HG03432 (cell line): ENCODE results near the gene RFXANK.
"Not testable (repeated sequence)": the region's sequence is repeated elsewhere in the genome, so short reads cannot be mapped to it uniquely, and the experiment has no call there.

Experiments
- ATAC-seq: cut with Tn5 transposase; IDR thresholded peaks from one replicate; pipeline ENCODE4 v1.9.1; 2021; ENCODE audit warnings: mild to moderate bottlenecking, moderate library complexity; ENCODE audit not compliant: unreplicated experiment

RFXANK gene

DNA sequence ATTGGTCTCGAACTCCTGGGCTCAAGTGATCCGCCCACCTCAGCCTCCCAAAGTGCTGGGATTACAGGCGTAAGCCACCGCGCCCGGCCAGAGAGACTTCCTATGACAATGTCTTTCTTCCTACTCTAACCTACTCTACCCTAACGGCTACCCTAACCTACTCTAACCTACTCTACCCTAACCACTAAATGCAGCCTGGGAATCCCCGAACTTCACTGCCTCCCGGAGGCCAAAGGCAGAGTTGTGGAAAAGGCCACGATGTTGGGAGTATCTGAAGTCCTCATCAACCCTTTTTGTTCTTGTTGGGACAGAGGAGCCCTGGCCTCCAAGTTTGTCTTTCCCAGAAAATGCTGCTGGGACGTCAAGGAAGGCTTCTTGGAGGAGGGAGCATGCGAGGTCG, 12.1 kb downstream of the RFXANK start:
- ATAC-seq: no peak

GRCh38 chr19:19205416-19206410, 13.7 kb downstream of the RFXANK start:
- no peak for ATAC-seq

DNA sequence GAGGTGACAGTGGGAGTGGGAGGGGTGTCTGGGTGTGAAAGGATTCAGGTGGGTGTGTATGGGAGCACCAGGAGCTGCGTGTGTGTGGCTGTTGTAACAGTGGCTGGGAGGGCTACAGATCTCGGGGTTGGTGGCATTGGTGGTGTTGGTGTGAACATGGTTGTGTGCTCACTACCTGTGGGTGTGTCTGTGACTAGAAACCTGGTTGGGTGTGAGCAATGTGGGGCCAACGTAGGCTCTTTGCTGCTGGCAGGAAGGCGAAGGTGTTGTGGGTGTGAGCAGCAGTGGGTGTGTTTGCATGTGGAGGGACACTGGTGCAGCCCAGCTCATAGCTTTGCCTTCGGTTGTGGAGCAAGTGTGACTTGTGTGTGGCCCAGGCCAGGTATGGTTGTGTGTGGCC, 14.9 kb downstream of the RFXANK start:
- no peak for ATAC-seq

DNA sequence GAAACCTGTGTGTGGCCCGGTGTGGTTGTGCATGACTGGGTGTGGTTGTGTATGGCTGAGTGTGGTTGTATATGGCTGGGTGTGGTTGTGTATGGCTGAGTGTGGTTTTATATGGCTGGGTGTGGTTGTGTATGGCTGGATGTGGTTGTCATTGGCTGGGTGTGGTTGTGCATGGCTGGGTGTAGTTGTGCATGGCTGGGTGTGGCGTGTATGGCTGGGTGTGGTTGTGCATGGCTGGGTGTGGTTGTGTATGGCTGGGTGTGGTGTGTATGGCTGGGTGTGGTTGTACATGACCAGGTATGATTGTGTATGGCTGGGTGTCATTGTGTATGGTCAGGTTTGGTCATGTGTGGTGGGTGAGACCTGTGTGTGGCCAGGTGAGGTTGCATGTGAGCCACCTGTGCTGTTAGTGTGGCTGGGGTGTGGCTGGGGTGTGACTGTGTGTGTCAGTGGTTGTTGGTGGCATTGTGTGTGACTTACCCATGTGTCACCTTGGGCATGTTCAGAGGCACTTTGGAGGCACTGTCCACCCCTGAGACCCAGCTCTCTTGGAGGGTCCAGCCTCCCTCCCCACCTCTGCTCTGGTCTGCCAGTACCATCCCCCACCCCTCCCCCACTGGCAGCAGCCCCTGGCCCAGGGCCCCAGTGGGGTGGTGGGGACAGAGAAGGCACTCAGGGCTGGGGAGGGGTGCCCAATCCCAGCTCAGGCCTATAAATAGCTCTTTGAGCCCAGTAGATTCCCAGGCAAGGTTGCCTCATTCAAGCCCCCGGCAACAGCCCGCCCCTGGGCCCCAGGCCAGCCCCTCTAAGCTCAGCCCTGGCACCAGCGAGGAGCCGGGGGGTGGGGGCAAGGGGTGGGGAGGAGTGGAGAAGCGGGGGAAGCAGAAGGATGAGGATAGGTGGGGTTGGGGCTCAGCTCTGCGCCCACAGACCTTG, 15.8 kb downstream of the RFXANK start:
- ATAC-seq: no peak

- no peak for ATAC-seq
Observed at GRCh38 chr19:19209372-19209771, 17.3 kb downstream of the RFXANK start.

- no peak for ATAC-seq
Observed at GRCh38 chr19:19211499-19212420, 19.7 kb downstream of the RFXANK start, which contains the start of gene NCAN. Gene NCAN, plus strand, starts transcription at chr19:19211958. Its CDS starts 4,996 bp downstream, at chr19:19216954.

DNA sequence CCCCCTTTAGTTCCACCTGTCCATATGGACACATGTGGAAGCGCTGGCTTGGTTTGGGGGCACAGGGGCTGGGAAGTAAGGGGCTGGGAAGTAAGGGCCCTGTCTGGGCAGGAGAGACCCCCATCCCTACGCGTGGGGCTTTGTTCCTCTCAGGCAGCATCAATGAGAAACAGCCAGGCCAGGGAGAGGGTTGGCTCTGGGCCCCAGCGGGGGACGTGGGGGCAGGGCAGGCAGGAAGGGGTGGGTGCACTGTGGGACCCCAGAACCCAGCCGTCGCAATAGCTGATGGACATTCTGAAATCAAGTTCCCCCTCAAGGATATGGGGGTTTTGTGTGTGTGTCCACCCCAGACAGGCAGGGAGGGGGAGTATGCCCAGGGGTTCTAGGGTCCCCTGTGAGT, 20.9 kb downstream of the RFXANK start:
- ATAC-seq: no peak

DNA sequence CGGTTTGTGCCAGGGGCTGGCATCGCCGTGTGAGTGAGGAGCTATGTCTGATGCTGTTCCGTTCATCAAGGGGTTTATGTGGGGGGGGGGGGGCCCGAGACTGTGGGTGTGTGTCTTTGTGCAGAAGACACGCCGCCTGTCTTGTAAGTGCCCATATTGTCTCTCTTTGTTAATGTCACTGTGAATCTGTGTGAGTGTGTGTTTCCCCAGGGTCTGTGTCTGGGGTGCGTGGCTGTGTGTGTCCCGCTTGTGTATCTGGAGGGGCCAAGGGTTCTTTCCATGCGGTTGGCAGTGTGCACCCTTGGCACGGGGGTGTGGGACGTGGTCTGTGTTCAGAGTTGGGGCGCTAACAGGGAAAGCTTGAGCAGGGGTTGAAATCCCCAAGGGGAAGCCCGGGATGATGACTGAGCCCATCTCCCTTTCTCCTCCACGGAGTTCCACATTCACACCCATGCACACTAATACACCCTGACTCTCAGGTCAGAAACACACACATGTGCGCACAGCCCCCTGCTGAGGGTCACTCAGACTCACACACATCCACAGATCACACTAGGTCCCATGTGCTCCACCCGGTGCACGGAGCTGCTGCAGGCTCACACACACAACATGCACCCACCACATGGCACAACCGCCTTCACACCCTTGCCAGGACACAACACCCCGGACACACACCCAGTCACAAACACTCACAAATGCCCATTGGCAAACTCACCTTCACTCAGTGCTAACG, 21.5 kb downstream of the RFXANK start:
- ATAC-seq: no peak

DNA sequence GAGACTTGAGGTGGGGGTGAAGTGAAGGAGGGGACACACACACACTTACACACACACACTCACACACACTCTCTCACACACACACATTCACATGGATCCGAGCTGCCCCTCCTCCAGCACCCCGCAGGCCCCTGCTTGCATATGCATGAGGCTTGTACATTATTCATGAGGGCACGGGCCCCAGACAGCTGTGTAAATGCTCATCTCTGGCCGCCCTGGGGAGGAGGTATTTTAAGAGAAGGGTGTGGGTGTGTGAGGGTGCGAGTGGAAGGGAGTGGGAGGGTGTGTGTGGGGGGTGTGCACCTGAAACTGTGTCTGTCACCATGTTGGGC, 22.1 kb downstream of the RFXANK start:
- ATAC-seq: no peak

GRCh38 chr19:19214892-19215291, 22.8 kb downstream of the RFXANK start:
- no peak for ATAC-seq

GRCh38 chr19:19215792-19216191, 23.7 kb downstream of the RFXANK start:
- ATAC-seq: no peak

DNA sequence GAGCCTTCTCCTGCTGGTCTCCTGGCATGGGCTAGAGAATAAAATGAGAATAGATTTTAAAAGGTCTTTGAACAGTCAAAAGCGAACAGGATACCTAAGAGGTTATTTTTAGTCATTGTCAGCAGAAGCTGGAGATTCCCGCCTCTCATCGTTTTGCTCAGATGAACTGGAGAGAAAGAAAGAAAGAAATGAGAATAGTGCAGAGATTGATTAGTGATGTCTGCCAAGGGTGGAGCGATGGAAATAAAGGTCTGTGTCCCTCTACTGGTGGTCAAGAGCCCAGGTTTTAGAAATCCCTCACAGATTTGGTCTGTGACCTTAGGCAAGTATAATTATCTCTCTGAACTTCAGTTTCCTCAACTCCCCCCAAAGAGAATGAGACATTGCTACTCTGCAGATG, 25.0 kb downstream of the RFXANK start:
- ATAC-seq: no peak

DNA sequence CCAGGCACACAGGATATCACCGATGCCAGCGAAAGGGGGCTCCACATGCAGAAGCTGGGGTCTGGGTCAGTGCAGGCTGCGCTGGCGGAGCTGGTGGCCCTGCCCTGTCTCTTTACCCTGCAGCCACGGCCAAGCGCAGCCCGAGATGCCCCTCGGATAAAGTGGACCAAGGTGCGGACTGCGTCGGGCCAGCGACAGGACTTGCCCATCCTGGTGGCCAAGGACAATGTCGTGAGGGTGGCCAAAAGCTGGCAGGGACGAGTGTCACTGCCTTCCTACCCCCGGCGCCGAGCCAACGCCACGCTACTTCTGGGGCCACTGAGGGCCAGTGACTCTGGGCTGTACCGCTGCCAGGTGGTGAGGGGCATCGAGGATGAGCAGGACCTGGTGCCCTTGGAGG, 26.9 kb downstream of the RFXANK start:
- no peak for ATAC-seq

DNA sequence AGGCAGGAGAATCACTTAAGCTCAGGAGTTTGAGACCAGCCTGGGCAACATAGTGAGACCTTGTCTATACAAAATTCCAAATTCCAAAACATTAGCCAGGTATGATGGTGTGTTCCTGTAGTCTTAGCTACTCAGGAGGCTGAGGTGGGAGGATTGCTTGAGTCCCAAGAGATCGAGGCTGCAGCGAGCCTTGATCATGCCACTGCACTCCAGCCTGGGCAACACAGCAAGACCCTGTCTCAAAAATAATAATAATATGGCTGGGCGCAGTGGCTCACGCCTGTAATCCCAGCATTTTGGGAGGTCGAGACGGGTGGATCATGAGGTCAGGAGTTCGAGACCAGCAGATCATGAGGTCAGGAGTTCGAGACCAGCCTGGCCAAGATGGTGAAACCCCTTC, 28.9 kb downstream of the RFXANK start:
- not testable (repeated sequence) for ATAC-seq

DNA sequence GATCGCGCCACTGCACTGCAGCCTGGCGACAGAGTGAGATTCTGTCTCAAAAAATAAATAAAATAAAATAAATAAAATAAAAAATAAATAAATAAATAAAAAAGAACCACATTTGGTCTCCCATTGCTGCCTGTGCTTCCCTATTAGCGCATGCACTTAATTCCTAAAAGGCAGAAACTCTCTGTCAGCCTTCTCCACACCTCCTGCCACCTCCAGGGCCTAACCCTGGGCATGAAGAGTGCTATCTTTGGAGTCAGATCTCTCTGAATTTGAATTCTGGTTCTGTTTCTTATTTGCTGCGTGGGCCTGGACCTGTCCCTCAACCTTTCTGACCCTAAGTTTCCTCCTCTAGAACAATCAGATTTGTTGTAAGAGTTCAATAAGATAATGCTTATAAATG, 31.0 kb downstream of the RFXANK start:
- no peak for ATAC-seq

DNA sequence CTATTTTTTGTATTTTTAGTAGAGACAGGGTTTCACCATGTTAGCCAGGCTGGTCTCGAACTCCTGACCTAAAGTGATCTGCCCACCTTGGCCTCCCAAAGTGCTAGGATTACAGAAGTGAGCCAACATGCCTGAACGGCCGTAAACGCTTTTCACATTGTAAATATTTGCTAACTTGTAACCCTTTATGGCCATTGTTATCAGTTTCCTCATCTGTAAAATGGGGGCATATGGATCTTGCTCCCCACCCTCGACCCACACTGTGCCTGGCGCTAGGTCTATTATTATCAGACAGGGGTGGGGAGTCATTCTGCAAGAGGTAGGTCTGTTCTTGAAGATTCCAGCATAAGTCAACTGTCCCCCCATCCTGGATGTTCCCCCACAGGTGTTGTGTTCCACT, 31.6 kb downstream of the RFXANK start:
- no peak for ATAC-seq

GRCh38 chr19:19224150-19224851, 32.2 kb downstream of the RFXANK start:
- no peak for ATAC-seq

- ATAC-seq: peak; percentile 39
Observed at GRCh38 chr19:19224852-19225494, 32.9 kb downstream of the RFXANK start.

DNA sequence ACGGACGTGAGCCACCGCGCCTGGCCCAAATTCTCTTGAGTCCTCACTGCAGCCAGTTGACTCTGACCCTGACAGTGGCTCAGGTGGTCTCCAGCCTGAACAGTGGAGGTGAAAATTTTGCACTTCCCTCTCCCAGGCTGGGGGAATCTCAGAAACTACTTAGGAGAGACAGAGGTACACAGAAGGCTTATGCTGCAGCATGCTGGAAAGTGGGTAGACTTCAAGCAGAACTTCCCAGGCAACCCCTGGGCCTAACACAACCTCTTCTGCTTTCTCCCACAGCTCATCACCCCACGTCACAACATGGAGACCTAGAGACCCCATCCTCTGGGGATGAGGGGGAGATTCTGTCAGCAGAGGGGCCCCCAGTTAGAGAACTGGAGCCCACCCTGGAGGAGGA, 34.1 kb downstream of the RFXANK start:
- ATAC-seq: no peak
